ENCODE data around the gene ADI1. TPM values are rescaled to one million over a fixed set of nuclear protein-coding genes. Genes with fewer than 3 reads are reported as not detected.

ADI1 gene
- 35.5 and 36.0 TPM in 2 replicates for total RNA-seq

GRCh38 chr2:3519255-3520205 lies at the start of gene ADI1:
ADI1 (minus strand) TSS chr2:3519531; CDS start chr2:3519487, 44 bp downstream.
- Mint-ChIP-seq H3K4me1 (ENCODE audit: low read depth) (peaks cover 41% of the 10 kb centered on the region), H3K27ac (peak within 1 kb of the TSS; percentile 92), H3K9me3 (peaks cover 12% of the 10 kb centered on the region), H3K4me3 (peak within 1 kb of the TSS; percentile 94), H3K36me3 (ENCODE audit: low read depth) (peaks cover 17% of the 10 kb centered on the region), H3K27me3 (ENCODE audit: insufficient read depth) (peaks cover 3% of the 10 kb centered on the region)
- peak; percentile 79 for DNase-seq (ENCODE audit: low spot score)
- intact Hi-C loops (cut with micrococcal nuclease), result loop anchor here (1.0 to 2.0 kb wide), 5 partner anchors 39 to 297 kb away; partner anchors contain the start of genes EIPR1 and RNASEH1

- Mint-ChIP-seq H3K27ac (no peak overlapping the region), H3K4me3 (no peak overlapping the region), H3K9me3 (no peaks in the 10 kb centered on the region), H3K4me1 (ENCODE audit: low read depth) (no peaks in the 10 kb centered on the region), H3K36me3 (ENCODE audit: low read depth) (no peaks in the 10 kb centered on the region), H3K27me3 (ENCODE audit: insufficient read depth) (peaks cover 1% of the 10 kb centered on the region)
- DNase-seq (ENCODE audit: low spot score), result no peak
- intact Hi-C loops (cut with micrococcal nuclease), result no loop called here
Observed at GRCh38 chr2:3566806-3567205, 47.5 kb upstream of the ADI1 start.

- intact Hi-C loops (cut with micrococcal nuclease), result no loop called here
- H3K4me1 Mint-ChIP-seq (ENCODE audit: low read depth), result no peaks in the 10 kb centered on the region
Observed at GRCh38 chr2:3565117-3565516, 45.8 kb upstream of the ADI1 start.

GRCh38 chr2:3563521-3563976 lies 44.2 kb upstream of the ADI1 start:
- Mint-ChIP-seq H3K4me3 (no peak overlapping the region), H3K36me3 (ENCODE audit: low read depth) (peaks cover 6% of the 10 kb centered on the region), H3K27ac (no peak overlapping the region), H3K27me3 (ENCODE audit: insufficient read depth) (no peaks in the 10 kb centered on the region), H3K4me1 (ENCODE audit: low read depth) (no peaks in the 10 kb centered on the region), H3K9me3 (no peaks in the 10 kb centered on the region)
- intact Hi-C loops (cut with micrococcal nuclease), result no loop called here
- no peak for DNase-seq (ENCODE audit: low spot score)

More at GRCh38 chr2:3565117-3565516, 45.8 kb upstream of the ADI1 start:
- DNase-seq (ENCODE audit: low spot score), result no peak
- Mint-ChIP-seq H3K4me3 (no peak overlapping the region), H3K27me3 (ENCODE audit: insufficient read depth) (no peaks in the 10 kb centered on the region), H3K27ac (no peak overlapping the region), H3K36me3 (ENCODE audit: low read depth) (peaks cover 2% of the 10 kb centered on the region), H3K9me3 (no peaks in the 10 kb centered on the region)

GRCh38 chr2:3558205-3559014 lies 39.1 kb upstream of the ADI1 start, which contains the start of gene RNASEH1:
RNASEH1 (minus strand) TSS chr2:3558333; CDS start chr2:3558260, 73 bp downstream.
- no peaks in the 10 kb centered on the region for H3K27me3 Mint-ChIP-seq (ENCODE audit: insufficient read depth)
- H3K4me3 Mint-ChIP-seq, result peak within 1 kb of the TSS; percentile 93
- H3K4me1 Mint-ChIP-seq (ENCODE audit: low read depth), result peaks cover 20% of the 10 kb centered on the region
- H3K27ac Mint-ChIP-seq, result peak within 1 kb of the TSS; percentile 97
- H3K36me3 Mint-ChIP-seq (ENCODE audit: low read depth), result peaks cover 33% of the 10 kb centered on the region
- intact Hi-C loops (cut with micrococcal nuclease), result loop anchor here (1.0 to 10.0 kb wide), 6 partner anchors 17 to 1504 kb away; partner anchors contain the start of genes ADI1, EIPR1 and RPS7
- peak; percentile 98 for DNase-seq (ENCODE audit: low spot score)
- H3K9me3 Mint-ChIP-seq, result no peaks in the 10 kb centered on the region

- no peaks in the 10 kb centered on the region for H3K27me3 Mint-ChIP-seq (ENCODE audit: insufficient read depth)
- H3K4me3 Mint-ChIP-seq, result peak overlapping the region; percentile 93
- DNase-seq (ENCODE audit: low spot score), result no peak
- no peaks in the 10 kb centered on the region for H3K9me3 Mint-ChIP-seq
- peak overlapping the region; percentile 97 for H3K27ac Mint-ChIP-seq
- peaks cover 20% of the 10 kb centered on the region for H3K4me1 Mint-ChIP-seq (ENCODE audit: low read depth)
- peaks cover 35% of the 10 kb centered on the region for H3K36me3 Mint-ChIP-seq (ENCODE audit: low read depth)
- intact Hi-C loops (cut with micrococcal nuclease), result loop anchor here (1.0 to 10.0 kb wide), 6 partner anchors 18 to 1503 kb away; partner anchors contain the start of genes ADI1, EIPR1 and RPS7
Observed at GRCh38 chr2:3557639-3558204, 38.4 kb upstream of the ADI1 start.

GRCh38 chr2:3553946-3554345 lies 34.6 kb upstream of the ADI1 start:
- Mint-ChIP-seq H3K27me3 (ENCODE audit: insufficient read depth) (no peaks in the 10 kb centered on the region), H3K36me3 (ENCODE audit: low read depth) (peaks cover 52% of the 10 kb centered on the region), H3K4me3 (no peak overlapping the region), H3K4me1 (ENCODE audit: low read depth) (peaks cover 20% of the 10 kb centered on the region), H3K27ac (no peak overlapping the region), H3K9me3 (no peaks in the 10 kb centered on the region)
- no peak for DNase-seq (ENCODE audit: low spot score)
- intact Hi-C loops (cut with micrococcal nuclease), result loop anchor here (10.0 kb wide), 1 partner anchor 1499 kb away; no protein-coding TSS in a partner anchor

GRCh38 chr2:3547915-3548314 lies 28.6 kb upstream of the ADI1 start:
- no peak for DNase-seq (ENCODE audit: low spot score)
- H3K9me3 Mint-ChIP-seq, result no peaks in the 10 kb centered on the region
- H3K4me3 Mint-ChIP-seq, result no peak overlapping the region
- peaks cover 59% of the 10 kb centered on the region for H3K36me3 Mint-ChIP-seq (ENCODE audit: low read depth)
- H3K4me1 Mint-ChIP-seq (ENCODE audit: low read depth), result no peaks in the 10 kb centered on the region
- intact Hi-C loops (cut with micrococcal nuclease), result no loop called here
- H3K27ac Mint-ChIP-seq, result peak overlapping the region; percentile 25
- no peaks in the 10 kb centered on the region for H3K27me3 Mint-ChIP-seq (ENCODE audit: insufficient read depth)

- intact Hi-C loops (cut with micrococcal nuclease), result no loop called here
- no peaks in the 10 kb centered on the region for H3K27me3 Mint-ChIP-seq (ENCODE audit: insufficient read depth)
- H3K4me1 Mint-ChIP-seq (ENCODE audit: low read depth), result no peaks in the 10 kb centered on the region
- no peaks in the 10 kb centered on the region for H3K9me3 Mint-ChIP-seq
- peaks cover 62% of the 10 kb centered on the region for H3K36me3 Mint-ChIP-seq (ENCODE audit: low read depth)
- no peak for DNase-seq (ENCODE audit: low spot score)
- no peak overlapping the region for H3K27ac Mint-ChIP-seq
- no peak overlapping the region for H3K4me3 Mint-ChIP-seq
Observed at GRCh38 chr2:3545788-3546478, 26.6 kb upstream of the ADI1 start.

- Mint-ChIP-seq H3K4me3 (no peak overlapping the region), H3K36me3 (ENCODE audit: low read depth) (peaks cover 40% of the 10 kb centered on the region), H3K27ac (no peak overlapping the region), H3K9me3 (no peaks in the 10 kb centered on the region), H3K27me3 (ENCODE audit: insufficient read depth) (no peaks in the 10 kb centered on the region), H3K4me1 (ENCODE audit: low read depth) (no peaks in the 10 kb centered on the region)
- no peak for DNase-seq (ENCODE audit: low spot score)
- intact Hi-C loops (cut with micrococcal nuclease), result no loop called here
Observed at GRCh38 chr2:3543023-3543683, 23.8 kb upstream of the ADI1 start.

- Mint-ChIP-seq H3K36me3 (ENCODE audit: low read depth) (peaks cover 33% of the 10 kb centered on the region), H3K4me3 (no peak overlapping the region), H3K9me3 (no peaks in the 10 kb centered on the region), H3K27me3 (ENCODE audit: insufficient read depth) (no peaks in the 10 kb centered on the region), H3K4me1 (ENCODE audit: low read depth) (no peaks in the 10 kb centered on the region), H3K27ac (no peak overlapping the region)
- DNase-seq (ENCODE audit: low spot score), result no peak
- intact Hi-C loops (cut with micrococcal nuclease), result no loop called here
Observed at GRCh38 chr2:3542107-3542506, 22.8 kb upstream of the ADI1 start.

All from activated T-helper 1 cell treated with anti-CD3 and anti-CD28 coated beads, Interleukin-12 subunit alpha, Interleukin-12 subunit beta, Interleukin-2, Interleukin-4 antibody, amounts not matched to agents 30 ng/mL and 10 ng/mL and 1 ng/mL, durations not matched to agents 14 hours and 24 hours and 36 hours (primary cell).